Type B pancreatic cell (in vitro differentiated cells): ENCODE data around the gene SLC3A2. TPM values are rescaled to one million over a fixed set of nuclear protein-coding genes. Genes with fewer than 3 reads are reported as not detected.
A peak's percentile ranks its signal among the peaks of the same experiment; 100 is the strongest.

ENCODE experiments used
- DNase-seq: peaks from one replicate; pipeline ENCODE4 v3.0.0; 2021; ENCODE audit warnings: mixed read lengths; ENCODE audit not compliant: unreplicated experiment; ENCODE audit errors: extremely low spot score
- H3K27ac Mint-ChIP-seq: 2 replicates; pipeline ENCODE4 v1.8.0; 2021; ENCODE audit warnings: mild to moderate bottlenecking, mixed read lengths
- H3K27me3 Mint-ChIP-seq: 2 replicates; pipeline ENCODE4 v1.8.0; 2021; ENCODE audit warnings: mixed read lengths
- H3K36me3 Mint-ChIP-seq: 2 replicates; pipeline ENCODE4 v1.8.0; 2021; ENCODE audit warnings: mixed read lengths
- H3K4me1 Mint-ChIP-seq: one replicate; pipeline ENCODE4 v1.8.0; 2021; ENCODE audit warnings: mixed read lengths; ENCODE audit not compliant: unreplicated experiment
- H3K4me3 Mint-ChIP-seq: 2 replicates; pipeline ENCODE4 v1.8.0; 2021; ENCODE audit warnings: mild to moderate bottlenecking, mixed read lengths
- H3K9me3 Mint-ChIP-seq: 2 replicates; pipeline ENCODE4 v1.8.0; 2021; ENCODE audit warnings: mixed read lengths
- CTCF ChIP-seq: fragments of 200-600 bp; sonication (generic); conservative IDR thresholded peaks from 2 replicates; pipeline ENCODE4 v1.5.0; 2021; ENCODE audit warnings: antibody characterized with exemption, mild to moderate bottlenecking
- total RNA-seq: library from RNA; stranded (reverse); gene quantifications from 2 replicates; pipeline ENCODE4 v1.2.1, GENCODE V29; 2021; ENCODE audit warnings: low replicate concordance

SLC3A2 gene
- total RNA-seq, 1 donor from 2014 or later, result 190 TPM

- Mint-ChIP-seq H3K36me3 (peaks cover 38% of the 10 kb centered on the region), H3K27ac (peak overlapping the region; percentile 84), H3K4me3 (peak overlapping the region; percentile 78), H3K27me3 (no peaks in the 10 kb centered on the region), H3K9me3 (no peaks in the 10 kb centered on the region), H3K4me1 (peaks cover 28% of the 10 kb centered on the region)
- no peak for TF ChIP-seq CTCF
- no peak for DNase-seq
Observed at GRCh38 chr11:62851807-62852522, 28.7 kb upstream of the SLC3A2 start.

DNA sequence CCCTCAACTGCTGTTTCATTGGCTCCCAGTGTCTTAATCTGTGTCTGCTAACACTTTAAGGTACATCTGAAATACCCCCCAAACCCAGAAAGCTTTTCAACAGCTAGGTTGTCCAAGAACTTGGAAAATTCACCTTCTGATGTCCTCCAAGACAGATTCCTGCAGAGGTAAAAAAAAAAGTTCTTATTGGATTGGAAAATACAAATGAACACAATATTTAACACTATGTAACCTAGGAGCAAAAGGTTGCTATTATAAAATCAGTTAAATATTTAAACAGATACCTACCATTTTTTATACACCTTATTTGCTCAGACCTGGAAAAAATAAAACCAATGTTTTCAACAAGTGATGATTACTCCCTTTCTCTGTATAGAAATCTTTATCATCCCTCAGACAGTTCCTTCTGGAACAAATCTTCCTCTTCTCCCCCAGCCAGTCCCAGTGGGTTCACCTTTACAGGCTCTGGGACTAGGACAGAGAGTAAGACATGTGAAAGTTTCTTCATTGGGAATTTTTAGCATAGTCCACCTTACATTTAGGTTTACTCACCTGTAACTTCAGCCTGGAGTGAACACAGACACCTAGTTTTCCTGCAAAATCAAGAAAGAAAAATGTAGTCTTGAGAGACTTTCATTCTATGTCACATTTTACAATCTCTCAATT, 28.0 kb upstream of the SLC3A2 start:
- no peaks in the 10 kb centered on the region for H3K27me3 Mint-ChIP-seq
- no peak for TF ChIP-seq CTCF
- peaks cover 38% of the 10 kb centered on the region for H3K36me3 Mint-ChIP-seq
- DNase-seq, result no peak
- H3K27ac Mint-ChIP-seq, result peak overlapping the region; percentile 96
- peaks cover 30% of the 10 kb centered on the region for H3K4me1 Mint-ChIP-seq
- no peaks in the 10 kb centered on the region for H3K9me3 Mint-ChIP-seq
- H3K4me3 Mint-ChIP-seq, result peak overlapping the region; percentile 97

DNA sequence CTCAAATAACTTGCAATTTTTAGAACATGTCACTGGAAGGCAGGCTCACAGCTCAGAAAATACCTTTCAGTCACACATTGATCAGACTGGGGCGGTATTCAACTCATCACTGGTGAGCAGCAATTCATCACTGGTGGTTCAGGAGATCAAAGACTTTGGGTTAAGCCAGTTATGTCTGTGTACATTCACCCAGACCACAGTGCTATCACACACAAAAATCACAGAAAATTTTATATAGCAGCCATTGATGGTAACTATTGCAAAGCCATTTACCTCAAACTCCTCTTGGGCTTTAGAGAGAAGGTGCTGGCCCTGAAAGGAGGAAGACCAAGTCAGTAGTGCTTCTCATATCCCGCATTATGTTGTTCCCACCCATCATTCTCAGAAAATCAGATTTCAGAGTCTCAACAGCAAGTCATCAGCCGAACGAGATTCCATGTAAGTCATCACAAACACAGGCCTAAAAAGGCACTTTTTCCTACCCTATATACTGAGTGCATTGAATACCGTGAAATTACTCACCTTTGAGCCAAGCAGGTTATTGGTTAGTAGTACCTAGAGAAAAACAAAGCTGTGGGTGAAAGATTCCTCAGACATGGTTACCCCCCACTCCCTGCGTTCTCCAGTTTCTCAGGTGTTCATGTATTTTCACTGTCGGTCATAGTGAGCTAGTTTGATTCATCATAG, 27.3 kb upstream of the SLC3A2 start:
- no peaks in the 10 kb centered on the region for H3K27me3 Mint-ChIP-seq
- H3K4me3 Mint-ChIP-seq, result peak overlapping the region; percentile 97
- no peak for TF ChIP-seq CTCF
- no peaks in the 10 kb centered on the region for H3K9me3 Mint-ChIP-seq
- H3K4me1 Mint-ChIP-seq, result peaks cover 38% of the 10 kb centered on the region
- DNase-seq, result no peak
- peak overlapping the region; percentile 96 for H3K27ac Mint-ChIP-seq
- H3K36me3 Mint-ChIP-seq, result peaks cover 38% of the 10 kb centered on the region

DNA sequence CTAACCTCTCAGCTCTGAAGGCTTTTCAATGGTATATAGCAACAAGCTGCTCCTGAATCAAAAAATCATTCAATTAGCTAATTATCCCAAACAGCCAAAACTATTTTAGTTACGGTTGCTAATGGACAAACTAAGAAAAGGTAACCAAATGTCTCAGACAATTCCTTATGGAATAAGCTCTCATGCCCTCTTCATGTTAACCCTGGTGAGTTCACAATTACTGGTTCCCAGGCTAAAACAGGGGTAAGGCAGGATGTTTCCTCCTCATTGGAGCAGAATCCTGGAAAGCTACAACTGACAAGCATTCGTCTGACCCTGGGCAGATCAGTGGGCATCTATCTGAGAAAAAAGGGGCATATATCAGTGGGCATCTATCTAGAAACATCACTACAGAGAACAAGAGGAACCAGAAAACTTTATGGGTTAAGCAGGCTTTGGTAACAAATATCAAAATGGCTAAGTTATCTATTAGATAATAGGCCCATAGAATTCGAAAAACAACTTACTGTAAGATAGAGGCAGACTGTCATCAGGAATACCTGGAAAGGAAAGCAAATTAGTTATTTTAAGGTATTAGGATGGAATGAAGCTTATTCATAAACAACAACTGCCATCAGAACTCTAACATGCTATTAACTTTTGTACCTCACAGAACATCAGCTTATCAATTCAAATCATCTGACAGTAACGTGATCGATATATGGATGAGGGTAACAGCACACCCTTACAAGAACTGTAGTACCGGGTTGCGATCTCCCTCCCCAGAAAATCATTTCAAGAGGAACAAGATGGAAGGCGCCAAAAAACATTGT, 26.5 kb upstream of the SLC3A2 start:
- peaks cover 38% of the 10 kb centered on the region for H3K36me3 Mint-ChIP-seq

More for the DNA sequence above, 26.5 kb upstream of the SLC3A2 start:
- no peak for DNase-seq
- H3K4me1 Mint-ChIP-seq, result peaks cover 44% of the 10 kb centered on the region
- peak overlapping the region; percentile 96 for H3K27ac Mint-ChIP-seq
- H3K4me3 Mint-ChIP-seq, result peak overlapping the region; percentile 97
- no peak for TF ChIP-seq CTCF
- H3K9me3 Mint-ChIP-seq, result no peaks in the 10 kb centered on the region
- H3K27me3 Mint-ChIP-seq, result no peaks in the 10 kb centered on the region
